GM12801 (cell line): Measurements from ENCODE around the gene BAG5.

ENCODE experiments used
- TF ChIP-seq, protein P1 (sequence below): IDR thresholded peaks from one replicate; pipeline ENCODE4 v1.5.1; 2011; ENCODE audit warnings: control low read depth; ENCODE audit not compliant: insufficient read length; ENCODE audit errors: extremely low read depth

BAG5 gene

GRCh38 chr14:103561381-103562178, 877 bp downstream of the BAG5 start:
- TF ChIP-seq, protein P1, sequence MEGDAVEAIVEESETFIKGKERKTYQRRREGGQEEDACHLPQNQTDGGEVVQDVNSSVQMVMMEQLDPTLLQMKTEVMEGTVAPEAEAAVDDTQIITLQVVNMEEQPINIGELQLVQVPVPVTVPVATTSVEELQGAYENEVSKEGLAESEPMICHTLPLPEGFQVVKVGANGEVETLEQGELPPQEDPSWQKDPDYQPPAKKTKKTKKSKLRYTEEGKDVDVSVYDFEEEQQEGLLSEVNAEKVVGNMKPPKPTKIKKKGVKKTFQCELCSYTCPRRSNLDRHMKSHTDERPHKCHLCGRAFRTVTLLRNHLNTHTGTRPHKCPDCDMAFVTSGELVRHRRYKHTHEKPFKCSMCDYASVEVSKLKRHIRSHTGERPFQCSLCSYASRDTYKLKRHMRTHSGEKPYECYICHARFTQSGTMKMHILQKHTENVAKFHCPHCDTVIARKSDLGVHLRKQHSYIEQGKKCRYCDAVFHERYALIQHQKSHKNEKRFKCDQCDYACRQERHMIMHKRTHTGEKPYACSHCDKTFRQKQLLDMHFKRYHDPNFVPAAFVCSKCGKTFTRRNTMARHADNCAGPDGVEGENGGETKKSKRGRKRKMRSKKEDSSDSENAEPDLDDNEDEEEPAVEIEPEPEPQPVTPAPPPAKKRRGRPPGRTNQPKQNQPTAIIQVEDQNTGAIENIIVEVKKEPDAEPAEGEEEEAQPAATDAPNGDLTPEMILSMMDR = no peak

DNA sequence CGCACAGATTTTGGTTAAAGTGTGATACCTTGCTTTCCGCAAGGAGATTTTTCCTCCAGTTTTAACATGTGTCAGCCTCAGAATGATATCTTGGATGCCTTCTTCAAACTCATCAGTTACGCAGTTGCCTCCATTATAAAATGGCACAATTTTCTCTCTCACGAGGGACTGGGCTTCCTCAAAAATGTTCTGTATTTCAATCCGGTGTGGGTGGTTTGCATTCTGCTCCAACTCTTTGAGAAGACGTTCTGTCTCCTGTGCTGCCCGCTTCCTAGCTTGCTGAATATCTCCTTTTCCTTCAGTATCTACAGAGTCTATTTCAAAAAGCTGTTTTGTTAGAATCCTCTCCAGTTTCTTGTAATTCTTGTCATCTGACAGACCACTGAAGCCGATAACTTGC, 1.8 kb downstream of the BAG5 start:
- TF ChIP-seq, protein P1 = no peak

DNA sequence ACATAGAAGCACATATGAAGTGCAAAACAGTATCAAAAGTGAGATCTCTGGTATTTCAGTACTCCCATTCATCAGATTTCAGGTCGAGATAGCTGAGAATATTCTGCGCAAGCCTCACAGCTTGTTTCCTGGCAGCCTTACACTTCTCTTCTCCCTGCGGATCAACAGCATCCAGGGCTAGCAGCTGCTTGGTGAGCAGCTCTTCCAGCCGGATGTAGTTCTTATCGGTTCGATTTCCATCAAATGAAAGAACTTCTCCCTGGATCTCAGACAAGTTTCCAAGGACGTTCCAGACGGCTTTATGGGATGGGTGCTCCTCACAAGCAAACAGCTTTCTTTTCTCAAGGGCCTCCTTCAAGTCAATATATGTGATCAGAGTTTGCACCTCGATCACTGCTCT, 2.7 kb downstream of the BAG5 start:
- TF ChIP-seq, protein P1 = no peak

DNA sequence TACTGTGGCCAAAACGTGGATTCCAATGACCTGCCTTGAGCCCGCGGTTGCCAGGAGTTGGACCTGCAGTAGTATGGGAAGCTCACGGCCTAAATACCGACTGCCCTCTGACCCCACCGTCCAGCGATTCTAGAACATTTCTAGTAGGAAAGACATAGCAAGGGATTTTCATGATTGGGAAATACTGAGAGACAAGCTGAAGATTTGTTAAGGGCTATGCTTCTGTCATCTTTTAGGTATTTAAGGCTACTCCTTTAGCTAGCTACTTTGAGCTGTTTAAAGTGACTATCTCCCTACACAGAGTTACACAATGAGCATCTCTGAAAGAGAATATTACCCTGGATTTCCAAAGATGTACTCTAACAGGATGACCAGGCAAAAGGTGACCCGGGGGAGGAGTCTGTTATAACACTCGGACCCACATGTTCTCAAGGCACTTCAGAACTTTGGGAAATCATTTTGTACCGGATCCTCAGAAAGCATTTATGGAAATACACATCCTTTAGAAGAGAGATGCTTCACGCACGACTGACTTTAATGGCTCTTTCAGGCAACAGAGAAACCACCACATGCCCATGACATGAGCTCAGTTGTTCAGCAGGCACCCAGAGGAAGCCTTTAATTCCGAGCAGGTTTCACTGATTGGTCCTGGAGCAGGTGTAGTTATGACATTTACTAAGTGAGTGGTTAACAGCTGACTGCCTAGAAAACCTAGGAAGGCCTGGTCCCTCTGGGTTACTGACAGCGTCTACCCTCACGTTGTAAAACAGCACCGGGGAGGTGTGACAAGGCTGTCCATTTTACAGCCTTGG, 4.2 kb downstream of the BAG5 start:
- TF ChIP-seq, protein P1 = no peak

- TF ChIP-seq, protein P1 = no peak
Observed at GRCh38 chr14:103556946-103557758, 5.3 kb downstream of the BAG5 start.

DNA sequence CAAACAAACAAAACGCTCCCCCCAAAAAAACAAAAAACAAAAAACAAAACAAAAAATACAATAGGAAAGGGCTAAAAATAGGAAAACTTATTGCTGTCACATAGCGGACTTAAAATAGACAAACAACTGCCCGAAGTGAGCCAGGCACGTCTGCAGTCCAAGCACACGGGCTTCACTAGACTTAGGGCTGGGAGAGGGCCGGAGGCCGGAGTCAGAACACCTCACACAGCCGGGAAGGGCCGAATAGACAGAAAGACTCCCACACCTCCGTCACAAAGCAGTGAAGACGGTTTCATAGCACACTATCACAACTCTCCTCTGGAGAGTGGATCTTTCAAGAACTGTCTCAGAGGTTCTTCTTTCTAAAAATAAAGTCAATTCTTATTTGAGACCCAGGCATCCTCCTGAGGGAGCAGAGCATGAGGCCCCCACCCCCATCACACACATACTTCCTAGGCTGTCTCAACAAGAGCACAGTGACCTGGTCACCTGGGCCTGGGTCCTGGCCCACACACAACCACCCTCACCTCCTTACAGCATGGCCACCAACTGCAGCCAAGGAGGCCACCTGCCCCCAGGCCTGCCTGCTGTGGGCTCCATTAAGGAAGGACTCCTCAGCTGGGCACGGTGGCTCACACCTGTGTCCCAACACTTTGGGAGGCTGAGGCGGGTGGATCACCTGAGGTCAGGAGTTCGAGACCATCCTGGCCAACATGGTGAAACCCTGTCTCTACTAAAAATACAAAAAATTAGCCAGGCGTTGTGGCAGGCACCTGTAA, 6.7 kb downstream of the BAG5 start:
- TF ChIP-seq, protein P1 = no peak

DNA sequence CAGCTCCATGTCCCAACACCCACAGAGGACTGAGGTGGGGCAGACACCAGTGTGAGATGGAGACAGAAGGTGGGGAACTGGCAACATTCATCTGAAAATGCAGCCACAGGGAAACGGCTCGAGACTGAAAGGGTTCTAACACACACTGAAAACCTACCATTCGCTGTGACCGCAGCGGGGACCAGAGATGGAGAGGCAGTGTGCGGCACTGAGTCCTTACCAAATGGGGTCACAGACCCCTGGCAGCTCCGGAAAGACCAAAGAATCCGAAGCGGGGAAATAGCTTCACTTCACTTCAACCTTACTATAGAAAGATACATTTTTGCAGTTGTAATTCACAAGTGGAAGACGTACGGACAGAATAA, 9.6 kb downstream of the BAG5 start:
- TF ChIP-seq, protein P1 = no peak
